WTC11 (cell line): Measurements from ENCODE around the gene HAND2. TPM values are rescaled to one million over a fixed set of nuclear protein-coding genes. Genes with fewer than 3 reads are reported as not detected.

ENCODE experiments used
- ATAC-seq: fragments of 200-7000 bp; cut with Tn5 transposase; 2 replicates; pipeline ENCODE4 v1.10.0; 2021; ENCODE audit warnings: mild to moderate bottlenecking, moderate library complexity
- CTCF ChIA-PET: fragments of 300-600 bp; sonication (Branson Sonifier 250); formaldehyde crosslinking; loops from one replicate; lab custom pipeline; 2021; ENCODE audit warnings: antibody characterized with exemption; lab: Charles Lee
- POLR2A ChIA-PET: fragments of 350-600 bp; sonication (Branson Sonifier 250); formaldehyde crosslinking; loops from one replicate; lab custom pipeline; 2021; ENCODE audit warnings: antibody characterized with exemption; lab: Charles Lee
- DNase-seq: peaks from one replicate; pipeline ENCODE4 v3.0.0; 2021; ENCODE audit warnings: low spot score
- H3K27ac Mint-ChIP-seq: 2 replicates; pipeline ENCODE4 v1.8.0; 2021; ENCODE audit warnings: mixed read lengths
- H3K27me3 Mint-ChIP-seq: 2 replicates; pipeline ENCODE4 v1.8.0; 2021; ENCODE audit warnings: low read depth, mild to moderate bottlenecking, moderate library complexity, mixed read lengths
- H3K36me3 Mint-ChIP-seq: 2 replicates; pipeline ENCODE4 v1.8.0; 2021; ENCODE audit warnings: mixed read lengths
- H3K4me1 Mint-ChIP-seq: 2 replicates; pipeline ENCODE4 v1.8.0; 2022; ENCODE audit warnings: mixed read lengths
- H3K4me3 Mint-ChIP-seq: 2 replicates; pipeline ENCODE4 v1.8.0; 2021; ENCODE audit warnings: mild to moderate bottlenecking, moderate library complexity, mixed read lengths
- H3K9me3 Mint-ChIP-seq: 2 replicates; pipeline ENCODE4 v1.8.0; 2021; ENCODE audit warnings: mixed read lengths
- AFF4 ChIP-seq: sonication (generic); formaldehyde crosslinking; IDR thresholded peaks from 2 replicates; pipeline ENCODE4 v1.8.1; 2023; ENCODE audit warnings: mild to moderate bottlenecking, missing genetic modification reagents, borderline replicate concordance
- ARID4B ChIP-seq: sonication (generic); formaldehyde crosslinking; IDR thresholded peaks from 2 replicates; pipeline ENCODE4 v1.8.0; 2023; ENCODE audit warnings: missing genetic modification reagents, mild to moderate bottlenecking, borderline replicate concordance
- ATF3 ChIP-seq: sonication (generic); formaldehyde crosslinking; conservative IDR thresholded peaks from 2 replicates; pipeline ENCODE4 v1.8.1; 2022; ENCODE audit warnings: mild to moderate bottlenecking, missing genetic modification reagents
- CBFB ChIP-seq: sonication (generic); formaldehyde crosslinking; IDR thresholded peaks from 2 replicates; pipeline ENCODE4 v1.8.1; 2022; ENCODE audit warnings: mild to moderate bottlenecking, low read depth, missing genetic modification reagents
- E2F4 ChIP-seq: sonication (generic); formaldehyde crosslinking; IDR thresholded peaks from 2 replicates; pipeline ENCODE4 v1.8.1; 2022; ENCODE audit warnings: low read depth, mild to moderate bottlenecking, moderate library complexity, missing genetic modification reagents, borderline replicate concordance
- FOXJ3 ChIP-seq: sonication (generic); formaldehyde crosslinking; IDR thresholded peaks from 2 replicates; pipeline ENCODE4 v1.9.0; 2021; ENCODE audit warnings: missing genetic modification reagents, mild to moderate bottlenecking, borderline replicate concordance
- FOXP4 ChIP-seq: sonication (generic); formaldehyde crosslinking; IDR thresholded peaks from 2 replicates; pipeline ENCODE4 v1.8.0; 2022; ENCODE audit warnings: mild to moderate bottlenecking, missing genetic modification reagents
- GABPB1 ChIP-seq: sonication (generic); formaldehyde crosslinking; IDR thresholded peaks from 2 replicates; pipeline ENCODE4 v1.8.1; 2023; ENCODE audit warnings: mild to moderate bottlenecking, missing genetic modification reagents
- HMGXB4 ChIP-seq: sonication (generic); formaldehyde crosslinking; IDR thresholded peaks from 2 replicates; pipeline ENCODE4 v1.8.1; 2023; ENCODE audit warnings: mild to moderate bottlenecking, moderate library complexity, missing genetic modification reagents
- NFE2L1 ChIP-seq: sonication (generic); formaldehyde crosslinking; IDR thresholded peaks from 2 replicates; pipeline ENCODE4 v1.8.1; 2023; ENCODE audit warnings: missing genetic modification reagents
- NR1H2 ChIP-seq: sonication (generic); formaldehyde crosslinking; IDR thresholded peaks from 2 replicates; pipeline ENCODE4 v1.9.0; 2021; ENCODE audit warnings: mild to moderate bottlenecking, moderate library complexity, missing genetic modification reagents
- SOX15 ChIP-seq: fragments of 250-450 bp; sonication (Bioruptor Pico); IDR thresholded peaks from 2 replicates; pipeline ENCODE4 v1.9.0; 2021; ENCODE audit warnings: mild to moderate bottlenecking
- STAT6 ChIP-seq: sonication (generic); formaldehyde crosslinking; conservative IDR thresholded peaks from 2 replicates; pipeline ENCODE4 v1.8.1; 2023; ENCODE audit warnings: mild to moderate bottlenecking, low read depth, missing genetic modification reagents, moderate library complexity
- TEAD1 ChIP-seq: sonication (generic); formaldehyde crosslinking; IDR thresholded peaks from 2 replicates; pipeline ENCODE4 v1.8.0; 2022; ENCODE audit warnings: mild to moderate bottlenecking, missing genetic modification reagents
- ZMAT4 ChIP-seq: fragments of 250-450 bp; sonication (Bioruptor Pico); IDR thresholded peaks from 2 replicates; pipeline ENCODE4 v1.9.0; 2021; ENCODE audit warnings: mild to moderate bottlenecking
- ZNF219 ChIP-seq: sonication (generic); formaldehyde crosslinking; IDR thresholded peaks from 2 replicates; pipeline ENCODE4 v1.8.0; 2023; ENCODE audit warnings: missing genetic modification reagents, mild to moderate bottlenecking, borderline replicate concordance
- ZNF416 ChIP-seq: fragments of 250-450 bp; sonication (Bioruptor Pico); IDR thresholded peaks from 2 replicates; pipeline ENCODE4 v1.9.0; 2021; ENCODE audit warnings: mild to moderate bottlenecking, inconsistent platforms
- total RNA-seq: library from RNA; stranded (reverse); gene quantifications from 3 replicates; pipeline ENCODE4 v1.2.3, GENCODE V29; 2021

HAND2 gene
- total RNA-seq, 1 experiment from 2014 or later = 0.13 TPM

GRCh38 chr4:173521467-173522159, 8.4 kb downstream of the HAND2 start (continued):
- TF ChIP-seq CBFB (no peak), STAT6 (CRISPR knock-in tag) (no peak), FOXP4 (CRISPR knock-in tag) (no peak)

GRCh38 chr4:173520921-173521466, 9.0 kb downstream of the HAND2 start:
- POLR2A ChIA-PET = interaction anchor here (0.9 kb wide), 1 partner anchor 12 kb away, joined by 3 read pairs; no protein-coding TSS in a partner anchor
- Mint-ChIP-seq H3K36me3 (peaks cover 7% of the 10 kb centered on the region; the same call in 1 of the 2 replicates), H3K9me3 (no peaks in the 10 kb centered on the region), H3K27ac (no peak overlapping the region), H3K4me3 (no peak overlapping the region), H3K27me3 (peaks cover 100% of the 10 kb centered on the region), H3K4me1 (peaks cover 69% of the 10 kb centered on the region)
- no peak for TF ChIP-seq NFE2L1
- no peak for TF ChIP-seq CBFB
- no peak for TF ChIP-seq NR1H2
- no peak for TF ChIP-seq AFF4
- TF ChIP-seq ATF3 (CRISPR knock-in tag) = no peak
- no peak for TF ChIP-seq GABPB1
- no peak for TF ChIP-seq ZNF416 (CRISPR knock-in tag)
- no peak for TF ChIP-seq ARID4B (CRISPR knock-in tag)
- no peak for TF ChIP-seq HMGXB4 (CRISPR knock-in tag)
- no peak for TF ChIP-seq TEAD1 (CRISPR knock-in tag)
- TF ChIP-seq FOXJ3 (CRISPR knock-in tag) = no peak
- no peak for TF ChIP-seq ZMAT4 (CRISPR knock-in tag)
- no peak for TF ChIP-seq ZNF219 (CRISPR knock-in tag)
- TF ChIP-seq SOX15 (CRISPR knock-in tag) = no peak
- TF ChIP-seq E2F4 = no peak
- ATAC-seq (no peak), DNase-seq (no peak)
- CTCF ChIA-PET = interaction anchor here (1.2 kb wide), 1 partner anchor 9 kb away, joined by 5 read pairs; the partner anchor contains the start of gene HAND2
